Islet precursor cell (in vitro differentiated cells): ENCODE results near the gene HS1BP3.
A peak's percentile ranks its signal among the peaks of the same experiment; 100 is the strongest.

Source experiments
- DNase-seq: peaks from one replicate; pipeline ENCODE4 v3.0.0-alpha.2; 2018

Gene HS1BP3

DNA sequence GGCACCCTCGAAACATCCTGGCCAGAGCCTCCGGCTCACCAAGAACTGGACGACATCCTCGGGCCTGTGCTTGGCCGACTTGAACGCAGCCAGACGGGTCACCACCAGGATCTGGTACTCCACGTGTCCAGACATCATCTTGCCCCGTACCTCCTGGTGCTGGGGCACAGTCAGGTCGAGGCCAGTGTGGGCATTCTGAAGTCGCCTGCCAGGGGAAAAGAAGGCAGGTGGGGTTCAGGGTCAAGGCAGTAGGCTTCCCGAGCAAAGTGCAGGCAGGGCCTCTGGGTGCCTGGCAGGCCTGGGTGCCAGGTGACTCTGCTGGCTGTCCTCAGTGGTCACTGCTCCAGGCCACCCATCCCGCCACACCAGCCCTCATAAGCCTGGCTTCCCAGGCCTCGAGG is 5.6 kb downstream of the HS1BP3 start:
- DNase-seq: no peak

DNA sequence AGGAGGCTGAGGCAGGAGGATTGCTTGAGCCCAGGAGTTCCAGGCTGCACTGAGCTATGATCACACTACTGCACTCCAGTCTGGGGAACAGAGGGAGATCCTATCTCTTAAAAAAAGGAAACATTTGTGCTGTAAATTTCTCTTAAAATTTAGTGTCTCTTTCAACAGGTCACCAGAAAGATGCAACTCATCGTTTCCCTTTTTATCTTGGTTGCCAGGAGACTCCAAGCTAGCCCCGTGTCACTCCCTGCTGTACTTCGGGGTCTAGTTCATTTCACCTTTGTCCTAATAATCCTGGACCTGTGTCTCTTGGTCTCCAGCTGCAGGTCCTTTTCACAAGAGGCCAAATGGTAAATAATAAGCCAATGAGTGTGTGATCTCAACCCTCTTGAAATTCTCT is 7.1 kb downstream of the HS1BP3 start:
- no peak for DNase-seq

DNA sequence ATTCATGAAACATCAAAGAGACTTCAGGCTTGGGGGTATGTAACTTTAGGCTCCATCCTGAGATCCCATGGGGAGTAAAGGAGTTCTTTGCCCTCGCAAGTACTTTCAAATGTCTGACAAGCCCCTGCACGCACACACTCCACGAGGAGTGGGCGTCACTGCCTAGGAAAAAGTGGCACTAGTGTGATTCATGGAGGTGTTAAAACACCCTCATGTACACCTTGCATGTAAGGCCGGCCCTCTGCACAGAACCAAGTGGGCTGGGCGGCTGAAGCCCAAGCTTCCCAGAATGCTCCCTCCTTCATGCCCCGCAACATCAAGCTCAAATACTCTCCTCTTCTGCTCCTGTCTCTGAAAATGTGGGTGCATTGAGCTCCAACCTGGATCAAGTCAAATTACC is 7.8 kb downstream of the HS1BP3 start:
- no peak for DNase-seq

DNA sequence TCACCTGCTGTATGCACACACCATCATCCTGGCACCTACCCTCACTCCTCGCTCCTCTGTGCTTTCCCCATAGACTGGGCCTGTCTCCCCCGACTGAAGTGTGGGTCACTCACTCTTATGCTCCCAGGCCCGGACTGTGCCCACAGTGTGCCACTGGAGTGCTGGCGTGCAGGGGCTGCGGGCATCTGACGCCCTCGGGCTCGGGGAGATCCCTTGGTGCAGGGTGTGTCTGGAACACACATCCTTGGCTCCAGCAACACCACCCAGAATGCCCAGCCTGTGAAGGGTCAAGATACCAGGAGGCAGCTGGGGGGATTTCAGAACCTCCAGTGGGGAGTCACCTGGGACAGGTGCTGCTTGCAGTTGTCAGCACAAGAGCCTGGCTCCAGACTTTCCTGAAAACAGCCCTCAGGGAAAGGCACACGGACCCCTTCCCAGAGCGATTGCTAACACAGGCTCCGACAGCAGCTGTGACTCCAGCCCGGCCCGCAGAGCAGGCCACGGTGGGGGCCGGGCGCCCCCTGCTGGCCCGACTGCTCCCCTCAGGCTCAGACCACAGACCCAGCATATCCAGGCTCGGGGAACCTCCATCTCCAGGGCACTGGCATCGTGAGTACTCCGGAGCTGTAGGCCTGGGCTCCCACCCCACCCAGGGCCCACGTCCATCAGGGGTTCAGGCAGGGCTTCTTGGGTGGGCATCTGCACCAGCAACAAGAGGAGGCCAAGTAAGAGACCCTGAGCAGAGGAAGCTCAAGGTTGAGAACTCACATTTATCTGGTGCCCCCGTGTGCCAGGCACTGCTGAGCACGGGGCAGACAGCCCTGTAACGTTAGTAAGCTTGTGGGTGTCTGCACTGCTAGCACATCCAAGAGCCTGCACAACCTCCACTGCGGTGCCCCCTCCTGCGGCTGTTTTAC is 8.6 kb downstream of the HS1BP3 start:
- peak; percentile 91 for DNase-seq

DNA sequence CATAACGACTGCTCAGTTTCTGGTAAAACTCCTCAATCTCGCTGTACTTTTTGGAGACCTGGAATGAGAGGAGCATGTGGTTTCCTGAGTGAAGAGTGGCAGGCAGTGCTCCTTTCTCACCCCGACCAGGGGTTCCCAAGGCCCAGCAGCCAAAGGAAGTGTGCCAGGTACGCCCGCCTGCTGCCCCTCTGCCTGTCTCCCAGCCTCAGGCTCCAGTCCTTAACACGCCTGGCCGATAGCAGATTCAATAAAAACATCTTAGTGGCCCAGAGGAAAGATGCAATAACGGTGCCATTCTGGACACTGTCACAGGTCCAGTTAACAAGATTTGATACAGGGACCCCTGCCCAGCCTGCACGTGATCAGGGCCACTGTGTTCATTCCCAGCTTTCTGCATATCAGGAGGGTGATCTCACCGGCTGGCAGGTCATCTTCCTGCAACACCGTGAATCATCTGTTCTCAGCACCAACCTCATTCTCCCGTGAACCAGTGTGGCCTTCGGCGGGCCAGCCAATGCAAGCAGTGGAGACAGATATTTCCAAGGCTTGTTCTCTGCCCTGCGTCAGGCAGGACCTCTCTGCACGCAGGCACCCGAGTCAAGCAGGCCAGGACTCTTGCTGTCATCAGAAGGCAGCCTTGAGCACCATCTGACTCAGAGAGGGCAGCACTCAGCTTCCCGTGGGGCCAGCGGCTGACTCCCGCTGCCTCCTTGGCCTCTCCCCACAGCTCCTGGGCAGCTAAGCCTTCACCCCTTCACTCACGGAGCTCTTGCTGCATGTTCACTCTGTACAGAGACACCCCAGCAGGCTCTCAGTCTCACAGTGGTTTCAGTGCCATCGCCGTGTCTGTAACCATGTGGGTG is 9.5 kb downstream of the HS1BP3 start:
- peak; percentile 83 for DNase-seq

DNA sequence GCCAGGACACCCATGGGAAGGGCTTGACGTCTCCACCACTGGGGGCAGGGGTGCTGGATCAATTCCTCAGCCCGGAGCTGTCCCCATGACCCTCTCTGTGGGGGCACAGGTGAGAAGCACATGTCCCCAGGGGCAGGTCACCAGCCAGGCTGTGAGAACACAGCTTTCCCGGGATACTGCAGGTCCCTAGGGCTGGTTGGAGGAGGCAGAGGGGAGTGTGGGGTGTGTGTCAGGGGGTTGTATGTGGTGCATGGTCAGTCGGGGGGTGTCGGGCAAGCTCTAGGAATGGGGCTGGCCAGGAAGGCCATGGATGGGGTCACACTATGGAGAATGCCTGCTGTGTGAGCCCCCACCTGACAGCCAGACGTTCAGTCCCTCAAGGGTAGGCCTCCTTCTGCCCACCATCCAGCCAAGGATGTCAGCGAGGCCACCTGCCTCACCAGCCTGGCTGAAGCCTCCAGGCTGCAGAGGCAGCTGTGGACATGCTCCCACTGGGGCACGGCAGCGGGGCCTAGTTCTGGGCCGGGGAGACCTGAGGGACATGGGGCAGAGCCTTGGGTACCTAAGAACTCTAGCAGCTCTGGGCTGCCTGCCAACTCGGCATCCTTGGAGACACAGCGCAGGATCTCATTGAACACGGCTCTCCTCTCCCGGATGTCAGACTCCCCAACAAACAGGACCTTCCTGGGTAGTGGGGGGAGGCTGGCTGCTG is 10.3 kb downstream of the HS1BP3 start:
- DNase-seq: no peak

DNA sequence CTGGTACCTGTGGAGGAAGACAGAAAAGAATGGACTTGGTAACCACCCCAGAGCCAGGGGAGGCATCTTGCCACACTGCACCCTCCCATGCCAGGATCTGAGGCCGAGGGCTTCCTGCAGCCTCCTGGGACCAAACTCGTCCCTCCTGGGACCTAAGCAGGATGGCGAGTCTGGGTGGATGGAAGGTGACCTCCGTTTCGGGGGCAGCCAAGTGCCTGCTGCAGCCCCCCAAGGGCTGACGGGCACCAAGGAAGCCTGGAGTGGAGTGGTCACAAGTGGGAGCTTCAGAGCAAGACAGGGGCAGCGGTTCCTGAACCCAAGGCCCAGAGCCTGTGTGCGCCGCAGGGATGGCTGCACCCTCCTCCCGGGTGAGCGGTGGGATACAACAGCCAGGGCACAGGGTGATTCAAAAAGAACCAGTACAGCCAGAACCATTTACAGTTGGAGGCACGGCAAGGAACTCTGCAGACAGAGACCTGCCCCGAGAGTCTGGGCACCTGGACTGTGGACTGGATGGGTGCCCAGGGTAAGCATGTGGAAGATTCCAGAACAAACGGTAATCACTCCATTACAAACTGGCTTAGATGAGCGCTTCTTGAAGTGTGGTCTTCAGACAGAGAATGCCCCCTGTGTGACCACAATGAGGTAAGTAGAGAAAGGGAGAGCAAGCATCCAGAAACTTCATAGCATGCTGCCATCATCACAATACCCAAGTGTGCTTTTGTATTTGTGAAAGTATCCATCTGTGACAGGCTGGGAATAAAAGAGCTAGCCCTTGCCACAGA is 12.1 kb downstream of the HS1BP3 start:
- DNase-seq: no peak

DNA sequence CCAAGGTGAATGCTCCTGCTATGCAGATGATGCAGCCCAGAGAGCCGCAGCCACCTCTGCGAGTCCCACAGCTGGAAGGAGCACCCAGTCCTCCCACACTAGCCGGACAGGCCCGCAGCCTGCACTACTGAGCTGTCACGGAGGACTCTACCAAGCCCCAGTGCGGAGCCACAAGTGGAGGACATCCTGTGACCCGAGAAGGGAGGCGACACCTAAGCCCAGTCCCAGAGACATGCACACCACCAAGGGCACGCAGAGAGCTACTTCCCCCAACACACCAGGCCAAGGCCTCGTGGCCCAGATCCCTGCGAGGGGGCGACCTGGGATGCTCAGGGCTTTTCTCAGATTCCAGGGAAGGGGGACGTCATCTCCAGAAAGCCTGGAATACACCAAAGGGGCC is 12.9 kb downstream of the HS1BP3 start:
- no peak for DNase-seq

DNA sequence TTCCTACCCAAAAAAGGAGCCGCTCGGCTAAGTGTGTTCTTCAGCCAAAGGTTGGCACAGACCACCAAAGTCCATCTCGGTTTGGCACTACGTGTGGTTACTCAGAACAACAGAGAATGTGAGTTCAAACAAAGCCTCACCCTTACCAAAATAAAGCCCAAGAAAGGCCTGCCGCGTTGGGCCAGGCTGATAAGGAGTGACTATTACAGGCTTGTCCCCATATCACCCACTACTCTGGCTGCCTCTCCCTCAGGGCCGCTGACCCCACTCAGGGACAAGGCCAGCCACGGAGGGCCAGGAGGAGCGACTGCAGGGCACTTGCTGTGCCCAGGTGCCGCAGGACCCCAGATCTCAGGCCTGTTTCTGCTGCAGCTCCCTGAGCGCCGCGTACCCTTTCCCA is 13.8 kb downstream of the HS1BP3 start:
- no peak for DNase-seq

DNA sequence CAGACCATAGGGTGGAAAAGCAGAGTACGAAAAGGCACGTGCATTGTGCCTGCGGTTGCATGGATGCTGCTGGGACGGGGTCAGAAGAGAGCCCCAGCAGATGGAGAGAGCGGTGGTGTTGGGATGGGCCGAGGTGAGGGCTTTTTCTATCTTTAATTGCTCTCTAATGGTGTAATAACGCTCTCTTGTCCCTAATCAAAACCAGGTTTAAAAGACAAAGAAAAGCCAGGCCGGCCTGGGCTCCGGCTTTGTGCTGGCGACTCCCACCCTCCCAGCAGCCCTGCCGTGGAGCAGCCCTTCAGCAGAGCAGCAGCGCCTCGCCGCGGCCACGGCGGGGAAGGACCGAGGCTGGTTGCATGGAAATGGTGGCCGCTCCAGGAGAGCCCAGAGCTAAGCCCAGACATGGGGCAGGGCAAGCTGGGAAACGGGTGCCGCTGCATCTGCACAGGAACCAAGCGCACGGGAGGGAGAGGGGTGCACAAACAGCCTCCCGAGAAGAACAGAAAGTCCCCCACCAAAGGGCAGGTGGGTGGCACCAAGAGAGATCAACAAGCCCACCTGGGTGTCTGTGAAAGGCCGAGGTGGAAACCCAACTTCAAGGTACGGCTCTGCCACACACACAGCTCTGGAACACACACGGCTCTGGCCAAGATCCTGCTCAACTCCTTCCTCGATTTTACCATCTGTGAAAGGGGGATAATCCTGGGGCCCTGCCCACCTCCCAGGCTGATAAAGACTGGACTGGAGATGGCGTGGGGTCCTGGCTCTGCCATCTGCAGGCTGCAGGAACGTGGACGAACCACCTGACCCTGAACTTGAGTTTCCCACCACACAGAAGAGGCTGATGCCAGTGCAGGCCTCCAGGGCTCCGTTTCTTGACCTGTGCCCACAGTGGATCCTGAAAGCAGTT is 15.0 kb downstream of the HS1BP3 start:
- peak; percentile 95 for DNase-seq

DNA sequence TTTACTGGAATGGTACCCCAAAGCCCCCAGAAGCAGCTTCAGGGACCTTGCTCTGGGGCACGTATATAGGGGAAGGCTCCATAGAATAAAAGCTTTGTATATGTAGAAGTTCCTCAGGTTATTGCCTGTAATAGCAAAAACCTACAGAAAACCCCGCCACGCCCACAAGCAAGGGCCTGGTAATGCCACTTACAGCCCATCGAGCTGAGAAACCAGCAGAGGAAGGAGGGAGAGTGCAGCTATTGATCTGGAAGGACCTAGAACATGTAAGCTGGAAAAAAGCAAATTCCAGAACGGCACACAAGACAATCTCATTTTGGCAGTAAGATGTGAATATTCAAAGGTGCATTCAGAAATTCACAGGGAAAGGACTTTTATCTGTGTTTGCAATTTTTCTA is 15.8 kb downstream of the HS1BP3 start:
- no peak for DNase-seq

DNA sequence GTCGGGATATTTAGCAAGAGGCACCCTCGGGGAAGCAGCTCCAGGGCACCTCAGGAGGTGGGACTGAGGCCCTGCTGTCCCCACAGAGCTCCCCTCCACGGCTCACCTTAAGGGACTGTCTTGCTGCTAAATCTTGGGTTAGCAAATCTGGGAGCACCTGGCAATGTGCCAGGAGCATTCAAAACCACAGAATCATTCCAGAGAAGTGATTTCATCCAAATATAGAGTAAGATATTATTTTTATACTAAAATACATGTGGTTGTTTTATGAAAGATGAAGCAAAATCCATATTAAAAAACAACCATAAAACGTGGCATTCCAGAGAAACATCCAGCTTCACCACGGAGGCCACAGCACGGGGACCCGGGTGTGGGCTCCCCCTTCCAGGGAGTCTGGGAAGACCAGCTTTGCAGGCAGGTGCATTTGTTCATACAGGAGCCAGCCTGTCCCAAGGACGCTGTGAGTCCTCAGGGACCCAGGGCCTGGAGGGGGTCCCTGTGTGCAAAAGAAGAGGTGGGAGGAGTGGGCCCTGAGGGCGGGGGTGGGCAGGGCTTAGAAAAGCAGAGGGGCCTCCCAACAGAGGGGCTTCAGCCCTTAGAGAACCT is 16.3 kb downstream of the HS1BP3 start:
- no peak for DNase-seq

DNA sequence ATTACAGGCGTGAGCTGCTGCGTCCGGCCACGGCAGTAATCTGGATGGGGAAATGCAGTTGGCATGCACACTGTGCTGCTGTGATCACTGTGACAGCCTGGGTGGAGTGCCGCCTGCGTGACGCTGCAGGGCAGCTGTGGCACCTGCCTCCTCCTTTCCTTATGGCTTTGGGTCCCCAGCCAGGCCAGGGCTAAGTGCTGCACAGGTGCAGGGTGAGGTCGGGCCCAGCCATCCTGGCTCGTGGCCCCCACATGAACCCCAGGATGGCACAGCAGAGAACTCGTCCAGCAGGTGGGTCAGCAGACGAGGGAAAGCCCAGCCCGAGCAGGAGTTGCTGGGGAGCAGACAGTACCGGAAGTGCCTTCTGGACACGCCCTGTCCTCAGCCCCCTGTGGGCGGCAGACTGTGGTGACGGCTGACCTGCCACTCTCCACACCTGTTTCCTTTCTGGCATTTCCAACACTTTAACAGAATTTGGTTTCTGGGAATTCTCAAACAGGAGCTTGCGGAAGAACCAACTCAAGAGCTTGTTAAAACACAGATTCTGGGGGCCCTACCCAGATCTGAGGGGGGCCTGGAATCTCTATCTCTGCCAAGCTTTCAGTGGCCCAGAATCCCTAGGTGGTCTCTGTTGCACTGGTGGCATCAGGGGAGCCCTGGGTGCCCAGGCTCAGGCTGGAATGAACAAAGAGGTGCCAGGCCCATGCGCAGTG is 16.9 kb downstream of the HS1BP3 start:
- no peak for DNase-seq

DNA sequence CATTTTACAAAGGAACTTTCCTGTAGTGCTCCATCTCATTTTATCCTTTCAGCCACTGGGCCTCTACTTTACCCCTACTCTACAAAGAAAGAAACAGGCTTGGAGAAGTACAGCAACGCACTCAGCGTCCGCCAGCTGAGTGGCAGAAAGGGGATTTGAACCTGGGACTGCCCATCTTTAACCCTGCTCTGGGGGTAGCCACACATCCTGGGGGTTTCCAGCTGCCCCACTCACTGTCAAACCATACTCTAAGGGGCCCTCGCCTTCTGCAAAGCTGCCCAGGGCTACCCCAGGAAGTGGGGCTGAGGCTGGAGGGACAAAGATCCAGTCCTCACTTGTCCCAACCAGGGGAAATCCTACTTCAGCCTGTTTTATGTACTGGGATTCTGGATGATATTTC is 17.9 kb downstream of the HS1BP3 start:
- no peak for DNase-seq

DNA sequence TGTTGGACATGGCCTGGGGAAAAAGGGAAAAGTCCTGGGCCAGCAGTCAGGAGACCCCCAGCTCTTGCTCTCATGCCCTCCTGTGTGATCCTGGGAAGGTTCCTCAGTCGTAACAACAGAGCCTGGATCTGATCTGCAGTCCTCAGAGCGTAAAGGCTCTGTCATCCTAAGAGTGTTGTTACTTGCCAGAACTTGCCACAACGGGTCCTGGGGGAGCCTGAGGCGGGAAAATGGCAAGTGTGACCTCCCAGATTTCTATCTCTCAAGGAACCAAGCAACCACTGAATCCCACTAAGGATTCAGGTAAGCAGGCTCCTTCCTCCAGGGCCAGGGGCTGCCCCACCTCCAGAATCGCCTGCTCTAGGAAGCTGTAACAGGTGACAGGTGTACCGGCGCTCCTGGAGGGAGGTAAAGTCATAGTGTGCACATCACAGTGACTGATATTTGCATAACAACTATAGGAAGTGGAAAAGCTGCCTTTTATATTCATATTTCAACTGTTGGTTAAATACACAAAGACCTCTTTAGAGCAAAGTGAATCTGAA is 18.4 kb downstream of the HS1BP3 start:
- no peak for DNase-seq

DNA sequence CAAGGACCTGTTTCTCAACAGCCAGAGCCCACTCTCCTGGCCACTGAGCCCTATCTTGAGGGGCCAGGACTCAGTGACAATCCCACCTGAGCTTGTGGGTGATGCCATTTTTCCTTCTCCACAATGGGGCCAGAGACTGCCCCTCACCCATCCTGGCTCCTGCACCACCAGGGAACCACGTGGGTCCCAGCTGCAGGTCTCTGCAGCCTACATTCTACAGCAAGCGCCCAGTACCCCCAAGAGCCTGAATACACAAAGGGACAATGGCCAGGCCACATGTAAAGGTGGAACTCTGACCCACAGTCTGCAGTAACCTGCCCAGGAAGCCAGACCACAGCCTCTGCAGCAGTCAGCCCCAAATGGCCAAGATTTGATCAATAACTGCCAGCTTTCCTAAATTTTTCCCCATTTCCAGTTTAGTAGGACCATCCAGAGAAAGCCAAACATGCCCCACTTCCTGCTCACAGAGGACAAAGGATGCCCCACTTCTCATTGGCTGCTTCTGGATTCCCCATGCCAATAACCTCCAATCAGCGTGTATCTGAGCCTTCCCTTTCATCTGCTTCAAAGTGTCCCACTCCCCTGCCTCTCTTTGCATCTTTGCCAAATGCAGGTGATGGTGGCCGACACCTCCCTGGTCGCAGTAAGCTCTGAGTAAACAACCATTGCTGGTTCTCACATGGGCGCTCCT is 19.1 kb downstream of the HS1BP3 start:
- no peak for DNase-seq

DNA sequence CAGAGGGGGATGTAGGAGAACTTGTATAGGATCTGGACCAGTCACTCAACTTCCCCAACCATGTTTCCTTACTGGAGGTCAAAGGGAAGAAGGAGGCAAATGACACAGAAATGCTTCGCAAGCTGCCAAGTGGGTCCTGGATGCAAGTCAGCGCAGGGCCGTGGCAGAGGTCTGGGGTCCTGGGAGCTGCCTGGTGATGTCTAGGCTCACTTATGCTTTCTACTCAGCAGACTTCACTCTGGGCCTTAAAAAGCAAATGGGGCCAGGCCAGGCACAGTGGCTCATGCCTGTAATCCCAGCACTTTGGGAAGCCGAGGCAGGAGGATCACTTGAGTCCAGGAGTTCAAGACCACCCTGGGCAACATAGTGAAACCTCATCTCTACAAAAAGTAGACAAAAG is 19.9 kb downstream of the HS1BP3 start:
- no peak for DNase-seq

DNA sequence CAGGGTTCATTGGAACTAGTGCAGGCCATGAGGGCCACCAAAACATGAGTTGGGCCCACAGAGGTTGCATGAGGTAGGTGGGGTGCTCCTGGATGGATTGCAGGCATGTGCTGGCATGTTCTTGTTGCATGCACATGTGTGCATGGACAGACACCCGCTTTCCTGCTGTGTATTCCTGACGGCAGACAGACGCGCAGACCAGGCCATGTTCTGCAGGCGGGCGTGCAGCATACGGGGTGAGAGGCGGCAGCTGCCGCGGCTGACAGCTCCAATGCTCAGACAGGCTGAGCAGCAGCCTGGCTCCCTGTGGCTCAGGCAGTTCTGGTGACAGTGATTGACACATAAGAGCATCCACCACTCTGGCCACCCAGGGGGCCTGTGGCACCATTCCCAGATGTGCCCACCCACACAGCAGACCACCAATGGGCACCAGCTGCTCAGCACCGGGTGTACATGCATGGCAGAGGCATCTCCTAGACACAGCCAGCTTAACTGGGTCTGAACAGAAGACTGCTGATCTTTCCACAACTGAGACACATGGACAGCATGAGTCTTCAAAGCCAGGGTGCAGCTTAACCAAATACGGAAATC is 21.2 kb downstream of the HS1BP3 start:
- DNase-seq: no peak

DNA sequence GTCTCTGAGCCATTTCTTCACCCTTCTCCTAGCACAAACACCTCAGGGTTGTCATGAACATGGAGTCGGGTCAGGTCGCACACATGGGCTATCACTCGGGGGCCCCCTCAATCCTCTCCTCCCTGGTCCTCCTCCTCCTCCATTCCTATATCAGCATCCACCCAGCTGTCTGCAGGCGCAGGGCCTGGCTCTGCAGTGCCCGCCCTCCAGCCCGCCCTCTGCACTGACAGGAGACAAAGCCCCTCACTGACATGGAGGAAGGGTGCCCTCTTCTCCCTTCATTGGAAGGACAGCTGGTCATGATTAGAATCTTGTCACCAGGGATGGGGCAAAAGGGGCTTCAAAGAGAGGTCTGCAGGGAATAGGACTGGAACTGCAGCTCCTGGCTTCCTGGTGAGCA is 21.7 kb downstream of the HS1BP3 start:
- DNase-seq: no peak
